Measurements from ENCODE around the gene DUSP22. TPM values are rescaled to one million over a fixed set of nuclear protein-coding genes. Genes with fewer than 3 reads are reported as not detected.
A peak's percentile ranks its signal among the peaks of the same experiment; 100 is the strongest.

Gene DUSP22
- total RNA-seq, 1 donor from 2014 or later = 40.0 TPM

DNA sequence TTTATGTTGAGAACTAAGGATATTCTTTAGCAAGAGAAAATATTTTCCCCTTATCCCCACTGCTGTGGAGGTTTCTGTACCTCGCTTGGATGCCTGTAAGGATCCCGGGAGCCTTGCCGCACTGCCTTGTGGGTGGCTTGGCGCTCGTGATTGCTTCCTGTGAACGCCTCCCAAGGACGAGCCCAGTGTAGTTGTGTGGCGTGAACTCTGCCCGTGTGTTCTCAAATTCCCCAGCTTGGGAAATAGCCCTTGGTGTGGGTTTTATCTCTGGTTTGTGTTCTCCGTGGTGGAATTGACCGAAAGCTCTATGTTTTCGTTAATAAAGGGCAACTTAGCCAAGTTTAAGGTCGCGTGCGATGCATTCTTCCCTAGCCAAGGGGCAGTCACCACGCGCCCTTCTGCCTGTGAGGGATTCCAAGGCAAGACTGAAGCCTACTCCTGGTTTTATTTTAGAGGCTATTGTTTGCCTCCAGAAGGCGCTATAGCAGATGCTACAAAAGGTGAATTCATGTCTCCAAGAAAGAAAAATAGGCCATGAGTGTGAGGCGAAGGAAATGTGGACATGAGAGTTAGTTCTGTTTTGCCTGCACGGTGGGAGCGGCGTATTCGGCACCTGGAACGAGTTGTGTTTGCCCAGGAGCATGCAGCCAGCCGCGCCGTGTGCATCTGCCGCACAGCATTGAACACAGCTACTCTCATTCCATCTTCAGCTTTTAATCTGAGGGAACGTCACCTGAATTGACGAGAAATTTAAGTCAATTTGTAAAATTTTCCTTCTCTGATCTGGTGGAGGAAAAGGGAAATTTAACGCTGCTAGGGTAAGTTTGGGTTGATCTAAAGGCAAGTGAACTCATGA, 59.0 kb downstream of the DUSP22 start:
- Histone ChIP-seq H3K9ac (no peak overlapping the region), H3K4me2 (no peak overlapping the region), H3K4me1 (peaks cover 8% of the 10 kb centered on the region), H3K36me3 (no peaks in the 10 kb centered on the region), H2AFZ (replicated peaks) (no peak overlapping the region), H3K4me3 (no peak overlapping the region), H4K20me1 (ENCODE audit: low read depth) (no peaks in the 10 kb centered on the region), H3K27ac (no peak overlapping the region), H3K27me3 (no peaks in the 10 kb centered on the region), H3K9me3 (ENCODE audit: low read depth) (peaks cover 7% of the 10 kb centered on the region), H3K79me2 (ENCODE audit: low read depth) (no peaks in the 10 kb centered on the region), H3F3A (ENCODE audit: low read depth) (no peaks in the 10 kb centered on the region)
- Mint-ChIP-seq H3K4me3 (no peak overlapping the region), H3K27ac (peak overlapping the region; percentile 38), H3K4me1 (peaks cover 15% of the 10 kb centered on the region), H3K9me3 (peaks cover 61% of the 10 kb centered on the region), H3K36me3 (peaks cover 13% of the 10 kb centered on the region), H3K27me3 (ENCODE audit: insufficient read depth, low read depth) (peaks cover 5% of the 10 kb centered on the region)
- TF ChIP-seq EZH2phosphoT487 (IDR thresholded peaks at IDR 0.05) = no peak
- TF ChIP-seq, protein P1, sequence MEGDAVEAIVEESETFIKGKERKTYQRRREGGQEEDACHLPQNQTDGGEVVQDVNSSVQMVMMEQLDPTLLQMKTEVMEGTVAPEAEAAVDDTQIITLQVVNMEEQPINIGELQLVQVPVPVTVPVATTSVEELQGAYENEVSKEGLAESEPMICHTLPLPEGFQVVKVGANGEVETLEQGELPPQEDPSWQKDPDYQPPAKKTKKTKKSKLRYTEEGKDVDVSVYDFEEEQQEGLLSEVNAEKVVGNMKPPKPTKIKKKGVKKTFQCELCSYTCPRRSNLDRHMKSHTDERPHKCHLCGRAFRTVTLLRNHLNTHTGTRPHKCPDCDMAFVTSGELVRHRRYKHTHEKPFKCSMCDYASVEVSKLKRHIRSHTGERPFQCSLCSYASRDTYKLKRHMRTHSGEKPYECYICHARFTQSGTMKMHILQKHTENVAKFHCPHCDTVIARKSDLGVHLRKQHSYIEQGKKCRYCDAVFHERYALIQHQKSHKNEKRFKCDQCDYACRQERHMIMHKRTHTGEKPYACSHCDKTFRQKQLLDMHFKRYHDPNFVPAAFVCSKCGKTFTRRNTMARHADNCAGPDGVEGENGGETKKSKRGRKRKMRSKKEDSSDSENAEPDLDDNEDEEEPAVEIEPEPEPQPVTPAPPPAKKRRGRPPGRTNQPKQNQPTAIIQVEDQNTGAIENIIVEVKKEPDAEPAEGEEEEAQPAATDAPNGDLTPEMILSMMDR (IDR thresholded peaks at IDR 0.05) = no peak
- TF ChIP-seq EZH2 (IDR thresholded peaks at IDR 0.05) = no peak
- DNase-seq (ENCODE audit: low spot score) = no peak

DNA sequence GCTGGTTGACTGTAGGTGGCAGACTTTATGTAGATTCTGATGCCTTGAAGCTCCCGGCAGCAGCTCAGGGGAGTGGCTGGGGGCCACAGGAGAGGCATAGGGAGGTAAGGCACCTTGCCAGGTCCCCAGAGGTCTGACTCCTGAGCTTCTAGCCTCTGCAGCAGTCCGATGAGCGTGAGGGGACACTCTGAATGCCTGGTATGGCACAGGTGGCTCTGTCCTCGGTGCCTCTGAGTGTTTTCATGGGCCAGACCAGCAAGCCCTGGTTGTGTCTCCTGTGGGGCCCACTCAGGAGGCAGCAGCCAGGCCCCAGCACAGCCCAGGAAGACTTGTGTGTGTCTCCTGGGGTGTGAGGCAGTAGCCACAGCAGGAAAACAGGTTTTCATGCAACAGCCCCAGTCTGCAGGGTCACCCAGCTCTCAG, 59.6 kb downstream of the DUSP22 start:
- peaks cover 15% of the 10 kb centered on the region for H3K4me1 Mint-ChIP-seq
- H3K79me2 ChIP-seq (ENCODE audit: low read depth) = no peaks in the 10 kb centered on the region
- peaks cover 59% of the 10 kb centered on the region for H3K9me3 Mint-ChIP-seq
- no peaks in the 10 kb centered on the region for H3F3A ChIP-seq (ENCODE audit: low read depth)
- TF ChIP-seq EZH2phosphoT487 (IDR thresholded peaks at IDR 0.05) (no peak), EZH2 (IDR thresholded peaks at IDR 0.05) (no peak)
- TF ChIP-seq, protein P1 (IDR thresholded peaks at IDR 0.05) = no peak
- no peak overlapping the region for H3K4me3 Mint-ChIP-seq
- H3K9me3 ChIP-seq (ENCODE audit: low read depth) = peaks cover 7% of the 10 kb centered on the region
- H3K27ac Mint-ChIP-seq = no peak overlapping the region
- no peak overlapping the region for H3K4me3 ChIP-seq
- no peak overlapping the region for H3K9ac ChIP-seq
- no peaks in the 10 kb centered on the region for H3K36me3 ChIP-seq
- peaks cover 13% of the 10 kb centered on the region for H3K36me3 Mint-ChIP-seq
- H4K20me1 ChIP-seq (ENCODE audit: low read depth) = no peaks in the 10 kb centered on the region
- H3K4me2 ChIP-seq = no peak overlapping the region
- H3K27me3 Mint-ChIP-seq (ENCODE audit: insufficient read depth, low read depth) = peaks cover 5% of the 10 kb centered on the region
- no peak overlapping the region for H3K27ac ChIP-seq
- no peaks in the 10 kb centered on the region for H3K27me3 ChIP-seq
- H3K4me1 ChIP-seq = peaks cover 8% of the 10 kb centered on the region
- no peak overlapping the region for H2AFZ ChIP-seq (replicated peaks)
- DNase-seq (ENCODE audit: low spot score) = no peak

DNA sequence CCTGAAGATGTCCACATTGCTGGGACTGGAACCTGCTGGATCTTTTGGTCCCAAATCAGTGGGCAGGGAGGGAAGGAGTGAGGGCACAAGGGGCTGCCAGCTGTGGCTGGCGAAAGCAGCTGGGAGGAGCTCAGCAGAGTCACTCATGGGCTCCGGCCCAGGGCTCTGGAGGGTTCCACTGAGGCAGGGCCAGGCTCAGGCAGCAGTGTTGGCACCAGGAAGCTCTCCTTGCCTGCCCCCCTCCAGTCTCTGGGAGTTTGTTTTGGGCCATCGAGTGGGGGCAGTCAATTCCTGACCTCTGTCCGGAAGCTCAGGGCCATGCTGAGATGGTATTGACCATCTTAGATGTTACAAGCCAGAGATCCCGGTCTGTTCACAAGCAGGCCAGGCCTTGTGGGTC, 60.2 kb downstream of the DUSP22 start:
- peaks cover 7% of the 10 kb centered on the region for H3K9me3 ChIP-seq (ENCODE audit: low read depth)
- H3K4me3 Mint-ChIP-seq = no peak overlapping the region
- H3K9ac ChIP-seq = no peak overlapping the region
- H4K20me1 ChIP-seq (ENCODE audit: low read depth) = no peaks in the 10 kb centered on the region
- H2AFZ ChIP-seq (replicated peaks) = no peak overlapping the region
- peaks cover 60% of the 10 kb centered on the region for H3K9me3 Mint-ChIP-seq
- H3K27ac Mint-ChIP-seq = no peak overlapping the region
- TF ChIP-seq EZH2phosphoT487 (IDR thresholded peaks at IDR 0.05) = no peak
- TF ChIP-seq, protein P1 (IDR thresholded peaks at IDR 0.05) = no peak
- no peak for TF ChIP-seq EZH2 (IDR thresholded peaks at IDR 0.05)
- no peaks in the 10 kb centered on the region for H3K79me2 ChIP-seq (ENCODE audit: low read depth)
- peaks cover 15% of the 10 kb centered on the region for H3K4me1 Mint-ChIP-seq
- H3K4me3 ChIP-seq = no peak overlapping the region
- H3K36me3 Mint-ChIP-seq = peaks cover 13% of the 10 kb centered on the region
- H3K36me3 ChIP-seq = no peaks in the 10 kb centered on the region
- DNase-seq (ENCODE audit: low spot score) = no peak
- no peak overlapping the region for H3K4me2 ChIP-seq
- peaks cover 5% of the 10 kb centered on the region for H3K27me3 Mint-ChIP-seq (ENCODE audit: insufficient read depth, low read depth)
- peaks cover 8% of the 10 kb centered on the region for H3K4me1 ChIP-seq
- no peaks in the 10 kb centered on the region for H3K27me3 ChIP-seq
- no peaks in the 10 kb centered on the region for H3F3A ChIP-seq (ENCODE audit: low read depth)
- no peak overlapping the region for H3K27ac ChIP-seq
